Measurements from ENCODE around the gene LYPD6B. TPM values are rescaled to one million over a fixed set of nuclear protein-coding genes. Genes with fewer than 3 reads are reported as not detected.

LYPD6B gene
- total RNA-seq, 1 donor from 2014 or later: not detected

- no peaks in the 10 kb centered on the region for H3K36me3 Mint-ChIP-seq (ENCODE audit: low read depth)
- no peak overlapping the region for H3K4me3 Mint-ChIP-seq (ENCODE audit: low read depth)
- peaks cover 7% of the 10 kb centered on the region for H3K4me1 Mint-ChIP-seq (ENCODE audit: low read depth)
- H3K27me3 Mint-ChIP-seq (ENCODE audit: low read depth): peaks cover 24% of the 10 kb centered on the region
- H3K9me3 Mint-ChIP-seq: peaks cover 13% of the 10 kb centered on the region
- H3K27ac Mint-ChIP-seq: no peak overlapping the region
- DNase-seq (ENCODE audit: low spot score): no peak
- intact Hi-C loops (cut with micrococcal nuclease): no loop called here
Measured at GRCh38 chr2:149167941-149168340, 129.4 kb downstream of the LYPD6B start.

DNA sequence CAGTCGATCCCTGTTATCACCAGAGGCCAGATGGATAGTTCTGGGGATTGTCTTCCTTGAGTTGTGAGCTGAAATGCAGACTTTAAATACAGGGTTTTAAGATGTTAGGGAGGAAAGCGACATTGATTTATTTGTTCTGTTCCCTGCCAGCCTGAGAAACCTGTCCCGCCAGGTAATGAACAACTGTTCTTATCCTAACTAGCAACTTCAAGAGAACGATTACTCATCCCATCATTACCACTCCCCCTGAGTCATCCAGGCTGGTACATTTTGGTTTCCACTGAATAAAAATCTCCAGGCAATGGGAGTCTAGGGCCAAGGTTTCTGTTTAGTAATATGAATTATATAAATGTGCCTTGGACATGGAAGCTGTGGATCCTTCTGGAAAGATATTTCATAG is 131.2 kb downstream of the LYPD6B start:
- Mint-ChIP-seq H3K4me1 (ENCODE audit: low read depth) (peaks cover 7% of the 10 kb centered on the region), H3K4me3 (ENCODE audit: low read depth) (no peak overlapping the region), H3K36me3 (ENCODE audit: low read depth) (no peaks in the 10 kb centered on the region), H3K27me3 (ENCODE audit: low read depth) (peaks cover 17% of the 10 kb centered on the region), H3K9me3 (peaks cover 13% of the 10 kb centered on the region), H3K27ac (no peak overlapping the region)
- no peak for DNase-seq (ENCODE audit: low spot score)
- intact Hi-C loops (cut with micrococcal nuclease): no loop called here

- intact Hi-C loops (cut with micrococcal nuclease): no loop called here
- Mint-ChIP-seq H3K4me1 (ENCODE audit: low read depth) (peaks cover 7% of the 10 kb centered on the region), H3K9me3 (peaks cover 13% of the 10 kb centered on the region), H3K36me3 (ENCODE audit: low read depth) (no peaks in the 10 kb centered on the region), H3K27ac (no peak overlapping the region), H3K27me3 (ENCODE audit: low read depth) (peaks cover 17% of the 10 kb centered on the region), H3K4me3 (ENCODE audit: low read depth) (no peak overlapping the region)
- DNase-seq (ENCODE audit: low spot score): no peak
Measured at GRCh38 chr2:149170156-149170555, 131.7 kb downstream of the LYPD6B start.

GRCh38 chr2:149170911-149171310 is 132.4 kb downstream of the LYPD6B start:
- DNase-seq (ENCODE audit: low spot score): no peak
- Mint-ChIP-seq H3K27me3 (ENCODE audit: low read depth) (peaks cover 13% of the 10 kb centered on the region), H3K4me3 (ENCODE audit: low read depth) (no peak overlapping the region), H3K4me1 (ENCODE audit: low read depth) (peaks cover 7% of the 10 kb centered on the region), H3K27ac (no peak overlapping the region), H3K36me3 (ENCODE audit: low read depth) (no peaks in the 10 kb centered on the region), H3K9me3 (peaks cover 13% of the 10 kb centered on the region)
- intact Hi-C loops (cut with micrococcal nuclease): no loop called here

- no peak for DNase-seq (ENCODE audit: low spot score)
- peaks cover 1% of the 10 kb centered on the region for H3K4me1 Mint-ChIP-seq (ENCODE audit: low read depth)
- H3K4me3 Mint-ChIP-seq (ENCODE audit: low read depth): no peak overlapping the region
- peaks cover 13% of the 10 kb centered on the region for H3K9me3 Mint-ChIP-seq
- H3K27ac Mint-ChIP-seq: no peak overlapping the region
- no peaks in the 10 kb centered on the region for H3K36me3 Mint-ChIP-seq (ENCODE audit: low read depth)
- intact Hi-C loops (cut with micrococcal nuclease): no loop called here
- H3K27me3 Mint-ChIP-seq (ENCODE audit: low read depth): peaks cover 11% of the 10 kb centered on the region
Measured at GRCh38 chr2:149173220-149173619, 134.7 kb downstream of the LYPD6B start.

GRCh38 chr2:149175956-149176355 is 137.5 kb downstream of the LYPD6B start:
- Mint-ChIP-seq H3K4me1 (ENCODE audit: low read depth) (no peaks in the 10 kb centered on the region), H3K36me3 (ENCODE audit: low read depth) (no peaks in the 10 kb centered on the region), H3K4me3 (ENCODE audit: low read depth) (no peak overlapping the region), H3K27me3 (ENCODE audit: low read depth) (peaks cover 2% of the 10 kb centered on the region), H3K27ac (no peak overlapping the region), H3K9me3 (peaks cover 11% of the 10 kb centered on the region)
- intact Hi-C loops (cut with micrococcal nuclease): no loop called here
- DNase-seq (ENCODE audit: low spot score): no peak

DNA sequence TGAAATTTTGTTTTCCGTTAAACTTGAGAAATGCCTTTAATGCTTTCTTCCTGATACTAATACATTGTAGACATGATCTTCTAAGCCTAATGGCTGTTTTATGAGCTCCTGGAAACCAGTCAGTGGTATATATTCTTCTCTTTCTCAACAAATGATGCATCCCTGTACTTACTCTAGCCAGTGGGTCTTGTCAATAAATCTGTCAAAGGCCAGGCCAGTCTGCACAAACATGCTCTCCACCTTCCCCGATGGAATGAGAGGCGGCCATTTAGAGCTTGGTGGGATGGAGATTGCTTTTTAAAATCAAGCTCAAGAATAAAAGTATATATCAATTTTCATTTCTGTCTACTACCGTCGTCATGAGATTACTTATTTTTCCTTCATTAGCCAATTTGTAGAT is 140.1 kb downstream of the LYPD6B start:
- no peak overlapping the region for H3K27ac Mint-ChIP-seq
- intact Hi-C loops (cut with micrococcal nuclease): no loop called here
- DNase-seq (ENCODE audit: low spot score): no peak
- no peak overlapping the region for H3K4me3 Mint-ChIP-seq (ENCODE audit: low read depth)
- H3K9me3 Mint-ChIP-seq: no peaks in the 10 kb centered on the region
- no peaks in the 10 kb centered on the region for H3K36me3 Mint-ChIP-seq (ENCODE audit: low read depth)
- H3K4me1 Mint-ChIP-seq (ENCODE audit: low read depth): no peaks in the 10 kb centered on the region
- H3K27me3 Mint-ChIP-seq (ENCODE audit: low read depth): no peaks in the 10 kb centered on the region

GRCh38 chr2:149180226-149180875 is 141.9 kb downstream of the LYPD6B start:
- no peak overlapping the region for H3K4me3 Mint-ChIP-seq (ENCODE audit: low read depth)
- no peaks in the 10 kb centered on the region for H3K4me1 Mint-ChIP-seq (ENCODE audit: low read depth)
- no peaks in the 10 kb centered on the region for H3K36me3 Mint-ChIP-seq (ENCODE audit: low read depth)
- DNase-seq (ENCODE audit: low spot score): no peak
- intact Hi-C loops (cut with micrococcal nuclease): no loop called here
- no peaks in the 10 kb centered on the region for H3K9me3 Mint-ChIP-seq
- no peak overlapping the region for H3K27ac Mint-ChIP-seq
- no peaks in the 10 kb centered on the region for H3K27me3 Mint-ChIP-seq (ENCODE audit: low read depth)

DNA sequence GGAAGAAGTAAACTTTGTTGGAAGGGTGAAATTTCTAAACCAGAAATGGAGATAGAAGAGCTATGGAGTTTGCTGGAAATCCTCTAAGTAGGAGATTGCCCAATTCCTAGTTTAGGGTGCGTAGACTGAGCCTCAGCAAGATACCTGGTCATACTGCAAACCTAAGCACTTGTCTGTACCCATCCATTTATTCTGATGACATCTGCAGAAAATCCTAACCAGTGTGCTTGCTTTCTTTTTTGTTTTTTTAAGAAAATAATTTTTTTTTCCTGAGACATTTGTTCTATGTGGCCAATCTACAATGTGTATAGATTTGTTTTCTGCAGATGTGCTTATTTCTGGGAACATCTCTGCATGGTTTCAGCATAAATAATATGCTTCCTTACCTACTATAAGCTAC is 144.7 kb downstream of the LYPD6B start:
- no peak for DNase-seq (ENCODE audit: low spot score)
- H3K36me3 Mint-ChIP-seq (ENCODE audit: low read depth): no peaks in the 10 kb centered on the region
- H3K9me3 Mint-ChIP-seq: no peaks in the 10 kb centered on the region
- no peaks in the 10 kb centered on the region for H3K4me1 Mint-ChIP-seq (ENCODE audit: low read depth)
- no peak overlapping the region for H3K27ac Mint-ChIP-seq
- H3K4me3 Mint-ChIP-seq (ENCODE audit: low read depth): no peak overlapping the region
- peaks cover 3% of the 10 kb centered on the region for H3K27me3 Mint-ChIP-seq (ENCODE audit: low read depth)
- intact Hi-C loops (cut with micrococcal nuclease): no loop called here

- Mint-ChIP-seq H3K4me1 (ENCODE audit: low read depth) (no peaks in the 10 kb centered on the region), H3K9me3 (no peaks in the 10 kb centered on the region), H3K27ac (no peak overlapping the region), H3K4me3 (ENCODE audit: low read depth) (no peak overlapping the region), H3K36me3 (ENCODE audit: low read depth) (no peaks in the 10 kb centered on the region), H3K27me3 (ENCODE audit: low read depth) (peaks cover 7% of the 10 kb centered on the region)
- DNase-seq (ENCODE audit: low spot score): no peak
- intact Hi-C loops (cut with micrococcal nuclease): no loop called here
Measured at GRCh38 chr2:149184991-149185390, 146.5 kb downstream of the LYPD6B start.

GRCh38 chr2:149185942-149186490 is 147.5 kb downstream of the LYPD6B start:
- no peak overlapping the region for H3K27ac Mint-ChIP-seq
- H3K4me1 Mint-ChIP-seq (ENCODE audit: low read depth): no peaks in the 10 kb centered on the region
- peaks cover 7% of the 10 kb centered on the region for H3K27me3 Mint-ChIP-seq (ENCODE audit: low read depth)
- no peaks in the 10 kb centered on the region for H3K9me3 Mint-ChIP-seq
- intact Hi-C loops (cut with micrococcal nuclease): no loop called here
- no peaks in the 10 kb centered on the region for H3K36me3 Mint-ChIP-seq (ENCODE audit: low read depth)
- no peak for DNase-seq (ENCODE audit: low spot score)
- no peak overlapping the region for H3K4me3 Mint-ChIP-seq (ENCODE audit: low read depth)

GRCh38 chr2:149187057-149187456 is 148.6 kb downstream of the LYPD6B start:
- no peak for DNase-seq (ENCODE audit: low spot score)
- Mint-ChIP-seq H3K27ac (no peak overlapping the region), H3K4me1 (ENCODE audit: low read depth) (no peaks in the 10 kb centered on the region), H3K36me3 (ENCODE audit: low read depth) (no peaks in the 10 kb centered on the region), H3K27me3 (ENCODE audit: low read depth) (peaks cover 7% of the 10 kb centered on the region), H3K4me3 (ENCODE audit: low read depth) (no peak overlapping the region), H3K9me3 (no peaks in the 10 kb centered on the region)
- intact Hi-C loops (cut with micrococcal nuclease): no loop called here

- intact Hi-C loops (cut with micrococcal nuclease): no loop called here
- H3K4me1 Mint-ChIP-seq (ENCODE audit: low read depth): no peaks in the 10 kb centered on the region
- H3K4me3 Mint-ChIP-seq (ENCODE audit: low read depth): no peak overlapping the region
- no peaks in the 10 kb centered on the region for H3K36me3 Mint-ChIP-seq (ENCODE audit: low read depth)
- H3K27me3 Mint-ChIP-seq (ENCODE audit: low read depth): peaks cover 8% of the 10 kb centered on the region
- no peak overlapping the region for H3K27ac Mint-ChIP-seq
- DNase-seq (ENCODE audit: low spot score): no peak
- no peaks in the 10 kb centered on the region for H3K9me3 Mint-ChIP-seq
Measured at GRCh38 chr2:149188291-149188690, 149.8 kb downstream of the LYPD6B start.

Measured in activated T-helper 2 cell treated with anti-CD3 and anti-CD28 coated beads, Interferon-gamma antibody, Interleukin-2, Interleukin-4, amounts not matched to agents 10 μg/mL and 5 μg/mL and 100 μg/mL, durations not matched to agents 14 hours and 24 hours and 36 hours (primary cell).